Measurements from ENCODE around the gene KLRC1. TPM values are rescaled to one million over a fixed set of nuclear protein-coding genes. Genes with fewer than 3 reads are reported as not detected.

KLRC1 gene
- total RNA-seq (2021) (not detected in 2 replicates), Bru-seq, nascent RNA (not detected), BruChase-seq, experiment 1, labeled RNA remaining after a 2-hour chase (percentile 15 among the genes with signal in this experiment), BruChase-seq, experiment 2, labeled RNA remaining after a 6-hour chase (percentile 10 among the genes with signal in this experiment)
- long read RNA-seq, result 0 reads

DNA sequence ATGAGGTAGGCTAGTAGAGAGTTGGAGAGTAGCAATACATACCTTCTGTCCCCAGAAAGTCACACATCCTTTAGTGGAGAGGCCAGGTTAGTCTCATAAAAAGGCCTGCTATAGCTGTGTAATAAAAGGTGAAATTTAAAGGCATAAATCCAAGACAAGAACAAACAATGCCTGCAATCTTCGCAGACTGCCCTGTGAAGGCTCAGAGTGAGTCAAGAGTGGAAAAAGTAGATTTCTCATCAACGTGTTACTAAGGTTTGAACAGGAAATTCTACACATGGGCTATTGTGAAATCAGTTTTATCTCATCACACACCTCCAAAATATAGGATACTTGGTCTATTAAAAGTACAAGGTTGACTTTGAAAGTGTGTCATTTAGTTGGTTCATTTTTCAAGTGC is at the start of gene KLRC1:
KLRC1 (minus strand) TSS at position 222 of the 400 bp plus-strand sequence. CDS start 2,221 bp downstream, outside the sequence.
- no peak for TF ChIP-seq EZH2 (IDR thresholded peaks at IDR 0.05; ENCODE audit: borderline replicate concordance, low read depth, low read length, poor library complexity, severe bottlenecking)
- TF ChIP-seq, protein P1, sequence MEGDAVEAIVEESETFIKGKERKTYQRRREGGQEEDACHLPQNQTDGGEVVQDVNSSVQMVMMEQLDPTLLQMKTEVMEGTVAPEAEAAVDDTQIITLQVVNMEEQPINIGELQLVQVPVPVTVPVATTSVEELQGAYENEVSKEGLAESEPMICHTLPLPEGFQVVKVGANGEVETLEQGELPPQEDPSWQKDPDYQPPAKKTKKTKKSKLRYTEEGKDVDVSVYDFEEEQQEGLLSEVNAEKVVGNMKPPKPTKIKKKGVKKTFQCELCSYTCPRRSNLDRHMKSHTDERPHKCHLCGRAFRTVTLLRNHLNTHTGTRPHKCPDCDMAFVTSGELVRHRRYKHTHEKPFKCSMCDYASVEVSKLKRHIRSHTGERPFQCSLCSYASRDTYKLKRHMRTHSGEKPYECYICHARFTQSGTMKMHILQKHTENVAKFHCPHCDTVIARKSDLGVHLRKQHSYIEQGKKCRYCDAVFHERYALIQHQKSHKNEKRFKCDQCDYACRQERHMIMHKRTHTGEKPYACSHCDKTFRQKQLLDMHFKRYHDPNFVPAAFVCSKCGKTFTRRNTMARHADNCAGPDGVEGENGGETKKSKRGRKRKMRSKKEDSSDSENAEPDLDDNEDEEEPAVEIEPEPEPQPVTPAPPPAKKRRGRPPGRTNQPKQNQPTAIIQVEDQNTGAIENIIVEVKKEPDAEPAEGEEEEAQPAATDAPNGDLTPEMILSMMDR (conservative IDR thresholded peaks at IDR 0.05; ENCODE audit: low read depth, low read length), result no peak
- POLR2A ChIA-PET (ENCODE audit: low non-redundant PET), result interaction anchor here (0.7 kb wide), 1 partner anchor 86 kb away, joined by 3 read pairs; no protein-coding TSS in a partner anchor

DNA sequence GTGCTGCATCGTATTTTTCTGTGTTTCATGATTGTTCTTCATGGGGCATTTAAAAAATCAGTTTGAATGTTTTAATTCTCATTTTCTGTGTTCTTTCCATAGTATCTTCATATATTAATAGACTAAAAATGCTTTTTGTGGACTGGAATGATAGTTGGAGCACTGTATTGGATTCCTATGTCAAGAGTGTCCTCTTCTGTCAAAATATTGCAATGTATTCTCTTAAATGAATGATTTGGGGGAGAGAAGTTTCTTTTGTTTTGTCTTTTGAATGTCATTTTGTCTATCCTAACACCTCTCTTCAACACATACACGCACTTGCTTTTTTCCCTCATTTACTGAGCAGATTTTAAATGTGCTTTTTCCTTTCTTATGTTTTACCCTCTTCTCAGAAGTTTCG is 47.9 kb upstream of the KLRC1 start:
- H3K27ac ChIP-seq (ENCODE audit: low read depth, low read length, poor library complexity, severe bottlenecking), result no peak overlapping the region
- no peaks in the 10 kb centered on the region for H3K36me3 ChIP-seq (ENCODE audit: insufficient read depth, low read length, poor library complexity, severe bottlenecking)
- ChIA-PET CTCF (no interaction called here), POLR2A (ENCODE audit: low non-redundant PET) (no interaction called here)
- no peaks in the 10 kb centered on the region for H3K4me1 ChIP-seq (ENCODE audit: insufficient read depth, low read length, poor library complexity, severe bottlenecking)
- intact Hi-C loops (cut with micrococcal nuclease; ENCODE audit: unreplicated experiment), result loop anchor here (5.0 kb wide), 1 partner anchor 264 kb away; no protein-coding TSS in a partner anchor
- no peaks in the 10 kb centered on the region for H3K9me3 ChIP-seq (ENCODE audit: low read depth, low read length, poor library complexity, severe bottlenecking)
- H3K27me3 ChIP-seq (replicated peaks; ENCODE audit: insufficient read depth, low read depth, low read length, poor library complexity), result peaks cover 18% of the 10 kb centered on the region
- no peak overlapping the region for H3K4me3 ChIP-seq (ENCODE audit: low read depth, low read length, poor library complexity, severe bottlenecking)
- no TSS peak for BruUV-seq (replicated peaks)
- DNase-seq (ENCODE audit: low spot score), result peak; percentile 3
- no peak for TF ChIP-seq EZH2 (IDR thresholded peaks at IDR 0.05; ENCODE audit: borderline replicate concordance, low read depth, low read length, poor library complexity, severe bottlenecking)
- TF ChIP-seq, protein P1 (conservative IDR thresholded peaks at IDR 0.05; ENCODE audit: low read depth, low read length), result peak; percentile 28; the same call in 1 of the 2 replicates

More for the DNA sequence above, at the start of gene KLRC1:
- H3K4me1 ChIP-seq (ENCODE audit: insufficient read depth, low read length, poor library complexity, severe bottlenecking), result no peaks in the 10 kb centered on the region
- intact Hi-C loops (cut with micrococcal nuclease; ENCODE audit: unreplicated experiment), result no loop called here
- H3K4me3 ChIP-seq (ENCODE audit: low read depth, low read length, poor library complexity, severe bottlenecking), result no peak within 1 kb of the TSS
- H3K27ac ChIP-seq (ENCODE audit: low read depth, low read length, poor library complexity, severe bottlenecking), result no peak within 1 kb of the TSS
- no peak for DNase-seq (ENCODE audit: low spot score)
- CTCF ChIA-PET, result no interaction called here
- no peaks in the 10 kb centered on the region for H3K36me3 ChIP-seq (ENCODE audit: insufficient read depth, low read length, poor library complexity, severe bottlenecking)
- no TSS peak for BruUV-seq (replicated peaks)
- no peaks in the 10 kb centered on the region for H3K9me3 ChIP-seq (ENCODE audit: low read depth, low read length, poor library complexity, severe bottlenecking)
- no peaks in the 10 kb centered on the region for H3K27me3 ChIP-seq (replicated peaks; ENCODE audit: insufficient read depth, low read depth, low read length, poor library complexity)

DNA sequence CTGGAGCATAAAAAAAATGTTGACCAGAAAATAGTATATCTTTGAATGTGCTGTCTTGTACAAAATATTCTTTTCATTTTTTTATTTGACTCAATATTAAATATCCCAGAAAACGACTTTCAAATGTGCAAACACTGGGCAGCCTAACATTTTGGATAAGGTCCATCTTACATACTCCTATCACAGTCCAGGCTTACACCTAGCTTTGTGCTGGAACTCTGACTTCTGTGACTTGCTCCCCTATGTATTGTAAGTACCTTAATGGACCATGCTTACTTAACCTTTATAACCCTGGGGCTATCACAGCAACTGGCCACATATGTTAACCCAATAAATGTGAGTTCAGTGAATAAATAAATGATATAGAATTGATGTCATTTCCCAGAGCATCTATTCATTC is 44.9 kb upstream of the KLRC1 start:
- intact Hi-C loops (cut with micrococcal nuclease; ENCODE audit: unreplicated experiment), result no loop called here
- no peaks in the 10 kb centered on the region for H3K36me3 ChIP-seq (ENCODE audit: insufficient read depth, low read length, poor library complexity, severe bottlenecking)
- no TSS peak for BruUV-seq (replicated peaks)
- DNase-seq (ENCODE audit: low spot score), result no peak
- CTCF ChIA-PET, result no interaction called here
- TF ChIP-seq, protein P1 (conservative IDR thresholded peaks at IDR 0.05; ENCODE audit: low read depth, low read length), result no peak
- no peak for TF ChIP-seq EZH2 (IDR thresholded peaks at IDR 0.05; ENCODE audit: borderline replicate concordance, low read depth, low read length, poor library complexity, severe bottlenecking)
- no peaks in the 10 kb centered on the region for H3K9me3 ChIP-seq (ENCODE audit: low read depth, low read length, poor library complexity, severe bottlenecking)
- POLR2A ChIA-PET (ENCODE audit: low non-redundant PET), result interaction anchor here (0.5 kb wide), 1 partner anchor 713 kb away, joined by 3 read pairs; no protein-coding TSS in a partner anchor
- H3K4me3 ChIP-seq (ENCODE audit: low read depth, low read length, poor library complexity, severe bottlenecking), result no peak overlapping the region
- no peaks in the 10 kb centered on the region for H3K4me1 ChIP-seq (ENCODE audit: insufficient read depth, low read length, poor library complexity, severe bottlenecking)
- H3K27ac ChIP-seq (ENCODE audit: low read depth, low read length, poor library complexity, severe bottlenecking), result no peak overlapping the region
- peaks cover 20% of the 10 kb centered on the region for H3K27me3 ChIP-seq (replicated peaks; ENCODE audit: insufficient read depth, low read depth, low read length, poor library complexity)

Data from A673 (cell line).